Parathyroid adenoma (tissue), 2 donors: Measurements from ENCODE around the gene PAQR9.

Experiments
- H2AFZ ChIP-seq: fragments of 300-600 bp; sonication (generic); one replicate; pipeline ENCODE4 v1.7.0; 2017; ENCODE audit warnings: antibody characterized with exemption, mild to moderate bottlenecking
- H3K27ac ChIP-seq: fragments of 300-600 bp; sonication (generic); one replicate; pipeline ENCODE4 v1.7.0; 2017
- H3K27me3 ChIP-seq: fragments of 300-600 bp; sonication (generic); one replicate; pipeline ENCODE4 v1.7.0; 2017; ENCODE audit warnings: low read length; ENCODE audit not compliant: control insufficient read depth, insufficient read depth
- H3K36me3 ChIP-seq: fragments of 300-600 bp; sonication (generic); one replicate; pipeline ENCODE4 v1.7.0; 2017; ENCODE audit warnings: low read length; ENCODE audit not compliant: control insufficient read depth, insufficient read depth
- H3K4me1 ChIP-seq: fragments of 300-600 bp; sonication (generic); one replicate; pipeline ENCODE4 v1.7.0; 2017; ENCODE audit warnings: control low read depth
- H3K4me2 ChIP-seq: fragments of 300-600 bp; sonication (generic); one replicate; pipeline ENCODE4 v1.7.0; 2017; ENCODE audit warnings: low read length
- H3K4me3 ChIP-seq: fragments of 300-600 bp; sonication (generic); one replicate; pipeline ENCODE4 v1.7.0; 2017; ENCODE audit warnings: low read depth, low read length
- H3K79me2 ChIP-seq: fragments of 300-600 bp; sonication (generic); one replicate; pipeline ENCODE4 v1.7.0; 2017; ENCODE audit warnings: control low read depth
- H3K9ac ChIP-seq: fragments of 300-600 bp; sonication (generic); one replicate; pipeline ENCODE4 v1.7.0; 2017; ENCODE audit warnings: mild to moderate bottlenecking
- H3K9me3 ChIP-seq: fragments of 300-600 bp; sonication (generic); one replicate; pipeline ENCODE4 v1.7.0; 2017; ENCODE audit warnings: low read length; ENCODE audit not compliant: control insufficient read depth
- CTCF ChIP-seq: fragments of 300-600 bp; sonication (generic); IDR thresholded peaks from one replicate; pipeline ENCODE4 v1.7.0; 2017; ENCODE audit warnings: antibody characterized with exemption, mild to moderate bottlenecking
- donor health status: primary hyperparathyroidism.

PAQR9 gene

GRCh38 chr3:142943870-142944269, 19.6 kb downstream of the PAQR9 start:
- Histone ChIP-seq H3K4me1 (no peaks in the 10 kb centered on the region), H3K79me2 (no peaks in the 10 kb centered on the region), H3K4me3 (no peak overlapping the region), H3K36me3 (no peaks in the 10 kb centered on the region), H3K27me3 (no peaks in the 10 kb centered on the region), H3K9ac (no peak overlapping the region), H3K9me3 (no peaks in the 10 kb centered on the region), H3K27ac (no peak overlapping the region), H3K4me2 (no peak overlapping the region), H2AFZ (no peak overlapping the region)
- TF ChIP-seq CTCF = no peak

GRCh38 chr3:142943349-142943748, 20.1 kb downstream of the PAQR9 start:
- no peaks in the 10 kb centered on the region for H3K36me3 ChIP-seq
- TF ChIP-seq CTCF = no peak

GRCh38 chr3:142941373-142942123, 21.9 kb downstream of the PAQR9 start:
- no peak for TF ChIP-seq CTCF
- Histone ChIP-seq H3K36me3 (no peaks in the 10 kb centered on the region), H3K9ac (no peak overlapping the region)

More at GRCh38 chr3:142943349-142943748, 20.1 kb downstream of the PAQR9 start:
- Histone ChIP-seq H3K4me1 (no peaks in the 10 kb centered on the region), H3K27me3 (no peaks in the 10 kb centered on the region), H3K9ac (no peak overlapping the region), H2AFZ (no peak overlapping the region), H3K9me3 (no peaks in the 10 kb centered on the region), H3K4me3 (no peak overlapping the region), H3K27ac (no peak overlapping the region), H3K4me2 (no peak overlapping the region), H3K79me2 (no peaks in the 10 kb centered on the region)

DNA sequence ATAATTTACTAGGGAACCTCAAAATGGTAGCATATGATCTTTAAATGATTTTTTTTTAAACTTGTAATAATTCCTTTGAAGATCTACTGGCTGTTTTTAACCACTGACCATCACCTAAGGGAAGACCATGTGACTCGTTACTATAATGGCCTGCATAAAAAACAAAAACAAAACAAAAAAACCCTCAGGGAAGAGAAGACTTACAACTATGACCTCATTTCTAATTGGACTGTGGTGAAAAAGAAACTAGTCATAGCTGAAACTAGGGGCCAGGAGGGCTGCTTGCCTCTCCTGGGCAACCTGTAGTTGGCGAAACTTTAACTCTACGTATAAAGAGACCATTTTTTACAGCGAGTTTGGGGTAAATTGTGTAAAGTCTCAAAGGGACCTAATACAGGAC, 23.0 kb downstream of the PAQR9 start:
- no peak overlapping the region for H3K4me3 ChIP-seq
- H3K79me2 ChIP-seq = no peaks in the 10 kb centered on the region
- no peaks in the 10 kb centered on the region for H3K36me3 ChIP-seq
- H2AFZ ChIP-seq = no peak overlapping the region
- no peaks in the 10 kb centered on the region for H3K9me3 ChIP-seq
- no peak overlapping the region for H3K9ac ChIP-seq
- H3K27ac ChIP-seq = no peak overlapping the region
- H3K27me3 ChIP-seq = no peaks in the 10 kb centered on the region
- H3K4me1 ChIP-seq = no peaks in the 10 kb centered on the region
- no peak overlapping the region for H3K4me2 ChIP-seq
- TF ChIP-seq CTCF = no peak

More at GRCh38 chr3:142941373-142942123, 21.9 kb downstream of the PAQR9 start:
- Histone ChIP-seq H3K4me3 (no peak overlapping the region), H3K9me3 (no peaks in the 10 kb centered on the region), H3K79me2 (no peaks in the 10 kb centered on the region), H3K4me1 (no peaks in the 10 kb centered on the region), H2AFZ (no peak overlapping the region), H3K4me2 (no peak overlapping the region), H3K27me3 (no peaks in the 10 kb centered on the region), H3K27ac (no peak overlapping the region)

DNA sequence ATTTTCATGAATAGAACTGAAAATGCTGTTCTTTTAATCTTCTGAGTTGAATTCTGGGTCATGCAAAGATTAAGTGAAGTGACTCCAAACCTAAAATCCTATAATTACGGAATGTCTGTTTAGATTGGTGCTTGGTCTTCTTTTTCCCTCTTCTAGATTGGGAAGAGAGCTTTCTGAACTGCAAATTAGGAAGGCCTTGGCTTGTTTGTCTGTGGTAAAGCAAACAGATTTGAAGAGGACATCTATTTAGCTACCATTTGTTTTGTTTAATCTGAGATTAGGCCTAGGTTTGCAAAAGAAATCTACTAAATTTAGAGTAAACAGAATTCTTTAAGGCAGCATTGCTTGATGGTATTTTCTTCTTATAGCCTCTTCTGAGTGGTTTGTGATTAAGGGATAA, 23.5 kb downstream of the PAQR9 start:
- no peaks in the 10 kb centered on the region for H3K36me3 ChIP-seq
- no peak overlapping the region for H2AFZ ChIP-seq
- H3K9me3 ChIP-seq = no peaks in the 10 kb centered on the region
- H3K27ac ChIP-seq = no peak overlapping the region
- TF ChIP-seq CTCF = no peak
- no peak overlapping the region for H3K4me2 ChIP-seq
- no peaks in the 10 kb centered on the region for H3K4me1 ChIP-seq
- no peaks in the 10 kb centered on the region for H3K27me3 ChIP-seq
- no peak overlapping the region for H3K9ac ChIP-seq
- no peaks in the 10 kb centered on the region for H3K79me2 ChIP-seq
- H3K4me3 ChIP-seq = no peak overlapping the region
